ENCODE data around the gene EIF4G1. TPM values are rescaled to one million over a fixed set of nuclear protein-coding genes. Genes with fewer than 3 reads are reported as not detected.

Gene EIF4G1
- total RNA-seq, 1 experiment from 2014 or later: 798 TPM

GRCh38 chr3:184306341-184306972, 7.9 kb upstream of the EIF4G1 start:
- no peaks in the 10 kb centered on the region for H3K4me1 ChIP-seq (ENCODE audit: control insufficient read depth, insufficient read depth, low read length)
- no peak for ATAC-seq
- ChIA-PET CTCF (no interaction called here), POLR2A (no interaction called here)
- H3K4me3 ChIP-seq (ENCODE audit: low read depth in 2 of 2, low read length in 2 of 2): no peak overlapping the region
- no peaks in the 10 kb centered on the region for H3K27me3 ChIP-seq (ENCODE audit: control insufficient read depth, insufficient read depth, low read length)
- no peaks in the 10 kb centered on the region for H3K9me3 ChIP-seq (ENCODE audit: control insufficient read depth, insufficient read depth, low read depth, low read length)
- in situ Hi-C loops (cut with HindIII; ENCODE audit: low pct_unique_long_range_greater_than_20kb, low sequenced_read_pairs): no loop called here
- H3K27ac ChIP-seq (ENCODE audit: low read length): no peak overlapping the region
- DNase-seq (ENCODE audit: low read depth, low spot score): no peak
- intact Hi-C loops (cut with micrococcal nuclease; ENCODE audit: unreplicated experiment): no loop called here
- peaks cover 48% of the 10 kb centered on the region for H3K36me3 ChIP-seq (ENCODE audit: control insufficient read depth, insufficient read depth, low read length)
- no peak for TF ChIP-seq POLR2AphosphoS5 (IDR thresholded peaks at IDR 0.05; ENCODE audit: low read depth, low read length)
- no peak for TF ChIP-seq TCF7L2 (IDR thresholded peaks at IDR 0.05; ENCODE audit: low read depth, low read length)
- no peak for TF ChIP-seq REST (IDR thresholded peaks at IDR 0.05; ENCODE audit: insufficient read depth in 1 of 2, low read depth in 2 of 2, low read length in 1 of 2)
- TF ChIP-seq SIN3A (IDR thresholded peaks at IDR 0.05; ENCODE audit: borderline replicate concordance, insufficient read depth, low read depth, low read length): no peak
- no peak for TF ChIP-seq CTCF (IDR thresholded peaks at IDR 0.05)
- no TSS peak for BruUV-seq (replicated peaks)

GRCh38 chr3:184307915-184308314, 6.5 kb upstream of the EIF4G1 start:
- Histone ChIP-seq H3K36me3 (ENCODE audit: control insufficient read depth, insufficient read depth, low read length) (peaks cover 36% of the 10 kb centered on the region), H3K27me3 (ENCODE audit: control insufficient read depth, insufficient read depth, low read length) (no peaks in the 10 kb centered on the region), H3K27ac (ENCODE audit: low read length) (no peak overlapping the region), H3K4me3 (ENCODE audit: low read depth in 2 of 2, low read length in 2 of 2) (no peak overlapping the region), H3K9me3 (ENCODE audit: control insufficient read depth, insufficient read depth, low read depth, low read length) (no peaks in the 10 kb centered on the region), H3K4me1 (ENCODE audit: control insufficient read depth, insufficient read depth, low read length) (no peaks in the 10 kb centered on the region)
- POLR2A ChIA-PET: no interaction called here
- BruUV-seq (replicated peaks): no TSS peak
- in situ Hi-C loops (cut with HindIII; ENCODE audit: low pct_unique_long_range_greater_than_20kb, low sequenced_read_pairs) (no loop called here), intact Hi-C loops (cut with micrococcal nuclease; ENCODE audit: unreplicated experiment) (no loop called here)
- CTCF ChIA-PET: no interaction called here
- TF ChIP-seq TCF7L2 (IDR thresholded peaks at IDR 0.05; ENCODE audit: low read depth, low read length) (no peak), SIN3A (IDR thresholded peaks at IDR 0.05; ENCODE audit: borderline replicate concordance, insufficient read depth, low read depth, low read length) (no peak), POLR2AphosphoS5 (IDR thresholded peaks at IDR 0.05; ENCODE audit: low read depth, low read length) (no peak), REST (IDR thresholded peaks at IDR 0.05; ENCODE audit: insufficient read depth in 1 of 2, low read depth in 2 of 2, low read length in 1 of 2) (no peak), CTCF (IDR thresholded peaks at IDR 0.05) (no peak)
- no peak for DNase-seq (ENCODE audit: low read depth, low spot score)
- ATAC-seq: no peak
